ENCODE results near the gene CAPN14.

The CAPN14 gene

GRCh38 chr2:31235504-31235902 is 18.2 kb upstream of the CAPN14 start:
- no peak overlapping the region for H3K27ac ChIP-seq (replicated peaks)
- H3K4me3 ChIP-seq (replicated peaks; ENCODE audit: insufficient read depth, low read length): no peak overlapping the region
- TF ChIP-seq SPI1 (IDR thresholded peaks at IDR 0.05; ENCODE audit: borderline replicate concordance, low read depth) (no peak), POLR2AphosphoS5 (IDR thresholded peaks at IDR 0.05; ENCODE audit: low read depth) (no peak), REST (IDR thresholded peaks at IDR 0.05; ENCODE audit: insufficient replicate concordance, low read depth) (no peak), CTCF (IDR thresholded peaks at IDR 0.05; ENCODE audit: insufficient read depth, low read length) (no peak), GABPA (IDR thresholded peaks at IDR 0.05; ENCODE audit: low read depth) (no peak)
- peaks cover 2% of the 10 kb centered on the region for H3K27me3 ChIP-seq (ENCODE audit: insufficient read depth, poor library complexity, severe bottlenecking)
- DNase-seq (ENCODE audit: low read depth in 1 of 2, low spot score in 1 of 2): no peak

- Histone ChIP-seq H3K27ac (replicated peaks) (no peak overlapping the region), H3K4me3 (replicated peaks; ENCODE audit: insufficient read depth, low read length) (no peak overlapping the region), H3K27me3 (ENCODE audit: insufficient read depth, poor library complexity, severe bottlenecking) (peaks cover 2% of the 10 kb centered on the region)
- TF ChIP-seq GABPA (IDR thresholded peaks at IDR 0.05; ENCODE audit: low read depth): no peak
- no peak for TF ChIP-seq REST (IDR thresholded peaks at IDR 0.05; ENCODE audit: insufficient replicate concordance, low read depth)
- TF ChIP-seq SPI1 (IDR thresholded peaks at IDR 0.05; ENCODE audit: borderline replicate concordance, low read depth): no peak
- no peak for TF ChIP-seq POLR2AphosphoS5 (IDR thresholded peaks at IDR 0.05; ENCODE audit: low read depth)
- no peak for TF ChIP-seq CTCF (IDR thresholded peaks at IDR 0.05; ENCODE audit: insufficient read depth, low read length)
- no peak for DNase-seq (ENCODE audit: low read depth in 1 of 2, low spot score in 1 of 2)
Measured at GRCh38 chr2:31234683-31235503, 17.6 kb upstream of the CAPN14 start.

GRCh38 chr2:31233741-31234682 is 16.7 kb upstream of the CAPN14 start, which contains the start of gene EHD3:
Gene EHD3, plus strand, starts transcription at chr2:31234152. Its CDS starts 470 bp downstream, at chr2:31234622.
- Histone ChIP-seq H3K27ac (replicated peaks) (no peak within 1 kb of the TSS), H3K4me3 (replicated peaks; ENCODE audit: insufficient read depth, low read length) (peak within 1 kb of the TSS; percentile 54)

More at GRCh38 chr2:31233741-31234682, 16.7 kb upstream of the CAPN14 start, which contains the start of gene EHD3:
- H3K27me3 ChIP-seq (ENCODE audit: insufficient read depth, poor library complexity, severe bottlenecking): peaks cover 2% of the 10 kb centered on the region
- peak; percentile 49 to 54 for DNase-seq (ENCODE audit: low read depth in 1 of 2, low spot score in 1 of 2)
- TF ChIP-seq CTCF (IDR thresholded peaks at IDR 0.05; ENCODE audit: insufficient read depth, low read length) (no peak), REST (IDR thresholded peaks at IDR 0.05; ENCODE audit: insufficient replicate concordance, low read depth) (no peak), POLR2AphosphoS5 (IDR thresholded peaks at IDR 0.05; ENCODE audit: low read depth) (no peak), GABPA (IDR thresholded peaks at IDR 0.05; ENCODE audit: low read depth) (peak; percentile 54), SPI1 (IDR thresholded peaks at IDR 0.05; ENCODE audit: borderline replicate concordance, low read depth) (peak; percentile 60; the same call in 1 of the 2 replicates)
